HPDE6-E6E7 (cell line): ENCODE data around the gene FOLR1.
"Not testable (repeated sequence)": the region's sequence is repeated elsewhere in the genome, so short reads cannot be mapped to it uniquely, and the experiment has no call there.

Experiments used
- DNase-seq: peaks from one replicate; pipeline ENCODE4 v3.0.0; 2011; ENCODE audit warnings: missing footprints; ENCODE audit errors: extremely low spot score

The FOLR1 gene

DNA sequence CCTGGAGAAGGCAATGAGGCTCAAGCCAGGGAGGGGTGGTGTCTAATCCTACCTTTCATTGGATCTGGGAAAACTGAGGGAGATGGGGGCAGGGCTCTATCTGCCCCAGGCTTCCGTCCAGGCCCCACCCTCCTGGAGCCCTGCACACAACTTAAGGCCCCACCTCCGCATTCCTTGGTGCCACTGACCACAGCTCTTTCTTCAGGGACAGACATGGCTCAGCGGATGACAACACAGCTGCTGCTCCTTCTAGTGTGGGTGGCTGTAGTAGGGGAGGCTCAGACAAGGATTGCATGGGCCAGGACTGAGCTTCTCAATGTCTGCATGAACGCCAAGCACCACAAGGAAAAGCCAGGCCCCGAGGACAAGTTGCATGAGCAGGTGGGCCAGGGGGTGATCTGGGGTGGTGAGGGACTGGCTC lies at the start of gene FOLR1:
TSS of gene FOLR1 (plus strand) at position 180 of the 421 bp plus-strand sequence. CDS start at position 214, 34 bp downstream.
- DNase-seq: no peak

GRCh38 chr11:72142543-72142942 lies 49.4 kb upstream of the FOLR1 start:
- DNase-seq: not testable (repeated sequence)

GRCh38 chr11:72144807-72145565 lies 47.0 kb upstream of the FOLR1 start:
- no peak for DNase-seq

GRCh38 chr11:72146625-72147024 lies 45.3 kb upstream of the FOLR1 start:
- no peak for DNase-seq

- no peak for DNase-seq
These were observed 41.1 kb upstream of the FOLR1 start for GRCh38 chr11:72150882-72151281.

DNA sequence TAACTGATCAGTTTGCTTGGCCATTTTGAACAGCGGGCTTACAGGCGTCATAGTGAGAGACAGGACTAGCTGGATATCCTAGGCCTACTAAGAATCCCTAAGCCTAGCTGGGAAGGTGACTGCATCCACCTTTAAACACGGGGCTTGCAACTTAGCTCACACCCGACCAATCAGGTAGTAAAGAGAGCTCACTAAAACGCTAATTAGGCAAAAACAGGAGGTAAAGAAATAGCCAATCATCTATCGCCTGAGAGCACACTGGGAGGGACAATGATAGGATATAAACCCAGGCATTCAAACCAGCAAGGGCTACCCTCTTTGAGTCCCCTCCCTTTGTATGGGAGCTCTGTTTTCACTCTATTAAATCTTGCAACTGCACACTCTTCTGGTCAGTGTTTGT lies 38.1 kb upstream of the FOLR1 start:
- not testable (repeated sequence) for DNase-seq

DNA sequence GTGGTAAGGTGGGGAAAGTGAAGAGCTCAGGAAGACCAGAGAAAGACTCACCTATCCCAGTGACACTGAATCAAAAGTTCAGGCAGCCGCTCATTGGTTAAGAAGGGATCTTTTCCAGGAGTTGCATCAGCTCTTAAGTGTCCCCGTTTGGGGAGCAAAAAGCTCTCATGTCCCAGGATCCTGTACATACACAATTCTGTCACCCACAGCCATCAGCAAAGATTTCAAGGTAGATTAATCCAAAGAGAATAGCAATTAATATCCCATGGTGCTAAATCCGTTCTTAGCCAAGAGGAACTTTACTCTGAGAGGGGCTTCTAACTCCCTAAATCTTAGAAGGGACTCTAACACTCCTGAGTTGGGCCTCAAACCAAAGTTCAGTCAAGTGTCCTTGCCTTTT lies 37.1 kb upstream of the FOLR1 start:
- DNase-seq: no peak

GRCh38 chr11:72155751-72156150 lies 36.2 kb upstream of the FOLR1 start:
- no peak for DNase-seq

- DNase-seq: no peak
These were observed 34.8 kb upstream of the FOLR1 start for GRCh38 chr11:72157131-72157530.

DNA sequence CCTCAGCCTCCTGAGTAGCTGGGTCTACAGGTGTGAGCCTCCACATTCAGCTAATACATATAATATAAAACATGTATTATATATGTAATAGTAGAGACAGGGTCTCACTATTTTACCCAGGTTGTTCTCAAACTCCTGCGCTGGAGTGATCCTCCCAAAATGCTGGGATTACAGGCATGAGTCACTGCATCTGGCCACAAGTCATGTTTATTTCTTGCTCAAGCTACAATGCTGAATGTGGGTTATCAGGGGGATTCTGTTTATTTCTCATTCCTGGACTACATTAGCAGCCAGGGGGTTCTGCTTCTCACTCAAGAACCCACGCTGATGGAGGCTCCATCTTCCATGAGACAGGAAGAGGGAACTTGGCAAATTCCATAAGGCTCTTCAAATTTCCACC lies 31.6 kb upstream of the FOLR1 start:
- DNase-seq: no peak

GRCh38 chr11:72162891-72163492 lies 28.9 kb upstream of the FOLR1 start:
- no peak for DNase-seq

GRCh38 chr11:72164187-72164586 lies 27.8 kb upstream of the FOLR1 start:
- DNase-seq: not testable (repeated sequence)

GRCh38 chr11:72169046-72169555 lies 22.8 kb upstream of the FOLR1 start:
- not testable (repeated sequence) for DNase-seq

DNA sequence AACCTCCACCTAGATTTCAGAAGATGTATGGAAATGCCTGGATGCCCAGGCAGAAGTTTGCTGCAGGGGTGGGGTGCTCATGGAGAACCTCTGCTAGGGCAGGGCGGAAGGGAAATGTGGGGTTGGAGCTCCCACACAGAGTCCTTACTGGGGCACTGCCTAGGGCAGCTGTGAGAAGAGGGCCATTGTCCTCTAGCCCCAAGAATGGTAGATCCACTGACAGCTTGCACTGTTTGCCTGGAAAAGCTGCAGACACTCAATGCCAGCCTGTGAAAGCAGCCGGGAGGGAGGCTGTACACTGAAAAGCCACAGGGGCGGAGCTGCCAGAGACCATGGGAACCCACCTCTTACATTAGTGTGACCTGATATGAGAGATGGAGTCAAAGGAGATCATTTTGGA lies 22.2 kb upstream of the FOLR1 start:
- not testable (repeated sequence) for DNase-seq

DNA sequence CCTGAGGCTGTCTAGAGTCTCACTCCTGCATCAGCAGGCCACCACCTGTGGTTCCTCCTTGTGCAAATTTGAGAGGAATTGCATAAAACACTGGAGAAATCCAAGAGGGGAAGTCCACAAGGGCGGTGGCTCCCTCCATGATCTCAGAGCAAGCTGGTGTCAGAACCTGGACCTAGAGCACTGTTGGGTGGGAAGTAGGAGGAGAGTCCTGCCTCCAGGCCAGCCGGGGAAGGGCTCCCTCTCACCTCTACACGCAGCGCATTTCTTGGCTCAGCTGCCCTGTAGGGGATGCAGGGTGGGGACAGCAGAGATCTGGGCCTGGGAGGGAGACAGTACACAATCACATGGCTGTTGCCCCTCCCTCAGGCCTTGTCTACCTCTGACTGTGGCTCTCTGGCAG lies 19.9 kb upstream of the FOLR1 start:
- DNase-seq: not testable (repeated sequence)

- DNase-seq: no peak
These were observed 18.6 kb upstream of the FOLR1 start for GRCh38 chr11:72173291-72173690.

GRCh38 chr11:72174302-72175070 lies 17.5 kb upstream of the FOLR1 start:
- DNase-seq: peak; percentile 41

GRCh38 chr11:72177656-72178055 lies 14.3 kb upstream of the FOLR1 start:
- DNase-seq: no peak

GRCh38 chr11:72179049-72179803 lies 12.7 kb upstream of the FOLR1 start:
- no peak for DNase-seq

DNA sequence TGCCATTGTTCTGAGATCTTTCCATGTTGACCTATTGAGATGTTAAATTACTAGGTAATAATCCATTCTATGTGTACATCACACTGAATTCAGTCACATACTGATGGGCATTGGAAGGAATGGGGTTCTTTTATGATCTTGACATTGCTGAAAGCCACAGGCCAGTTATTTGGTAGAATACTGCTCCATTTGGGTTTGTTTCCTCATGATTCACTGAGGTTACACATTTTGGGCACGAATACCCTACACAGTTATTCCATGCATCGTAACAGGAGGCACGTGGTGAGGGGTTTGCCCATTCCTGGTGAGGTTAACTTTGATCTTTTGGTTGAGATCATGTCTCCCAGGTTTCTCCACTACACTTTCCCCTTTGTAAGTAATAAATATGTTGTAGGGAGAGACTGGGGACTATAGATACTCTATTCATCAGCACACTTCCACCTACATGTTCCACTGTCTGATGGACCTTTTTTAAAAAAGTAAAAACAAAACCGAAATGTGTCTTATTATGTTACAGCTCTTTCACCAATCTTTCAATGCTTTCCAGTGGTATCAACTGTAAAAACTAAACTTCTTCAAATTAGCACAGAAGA lies 12.0 kb upstream of the FOLR1 start:
- no peak for DNase-seq

DNA sequence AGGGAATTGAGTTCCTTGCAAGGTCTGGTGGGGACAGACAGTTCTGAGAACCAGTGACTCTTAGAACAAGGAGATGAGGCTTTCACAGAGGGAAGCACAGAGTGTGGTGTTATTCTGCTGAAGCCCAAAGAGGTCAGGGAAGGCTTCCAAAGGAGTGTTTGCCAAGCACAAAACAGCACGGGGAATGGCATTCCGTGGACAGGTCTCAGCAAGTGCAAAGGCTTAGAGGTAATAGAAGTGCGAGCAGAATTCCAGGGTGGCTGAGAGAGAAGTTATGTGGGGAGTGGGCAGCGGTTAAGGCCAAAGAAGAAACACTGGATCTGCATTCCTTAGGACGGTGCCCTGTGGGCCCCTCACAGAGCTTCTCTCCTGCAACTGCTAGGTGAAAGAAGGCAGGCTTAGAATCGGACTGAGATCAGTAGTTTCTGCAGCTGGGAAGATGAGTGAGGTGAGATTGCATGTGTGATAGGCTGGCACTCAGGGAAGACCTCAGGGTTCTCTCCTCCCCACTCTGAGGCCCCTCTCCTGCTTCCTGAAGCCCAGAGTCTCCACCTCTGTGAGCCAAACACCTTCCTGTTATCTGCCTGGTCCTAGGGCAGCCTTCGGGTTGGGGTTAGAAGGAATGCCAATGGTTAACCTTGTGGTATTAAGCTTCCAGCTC lies 10.9 kb upstream of the FOLR1 start:
- peak; percentile 48 for DNase-seq
